HG02884 (cell line): ENCODE data around the gene SSBP3.

Source experiments
- ATAC-seq: cut with Tn5 transposase; IDR thresholded peaks from one replicate; pipeline ENCODE4 v1.9.1; 2021; ENCODE audit warnings: mild to moderate bottlenecking, moderate library complexity; ENCODE audit not compliant: unreplicated experiment

The SSBP3 gene

GRCh38 chr1:54290506-54291184, 115.5 kb downstream of the SSBP3 start:
- ATAC-seq, result no peak

GRCh38 chr1:54289712-54290233, 116.4 kb downstream of the SSBP3 start:
- no peak for ATAC-seq

DNA sequence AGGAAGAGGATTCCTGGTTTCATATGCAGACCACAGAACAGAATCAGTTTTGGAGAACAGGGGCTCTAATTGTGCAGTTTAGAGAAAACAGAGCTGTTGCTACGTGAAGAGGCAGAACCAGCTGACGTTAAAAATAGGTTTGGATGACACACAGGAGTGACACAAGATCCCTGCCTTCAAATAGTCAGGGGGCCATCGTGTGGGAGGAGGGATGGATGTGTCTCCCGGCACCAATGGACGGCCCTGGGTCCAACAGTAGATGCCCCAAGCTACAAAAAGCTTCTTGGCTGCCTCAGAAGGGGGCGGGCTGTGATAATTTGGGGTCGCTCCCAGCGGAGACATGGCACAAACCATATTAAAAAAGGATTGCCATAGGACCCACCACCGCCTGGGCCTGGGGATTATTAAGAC, 118.4 kb downstream of the SSBP3 start:
- no peak for ATAC-seq

- no peak for ATAC-seq
Measured at GRCh38 chr1:54287176-54287650, 119.0 kb downstream of the SSBP3 start.

DNA sequence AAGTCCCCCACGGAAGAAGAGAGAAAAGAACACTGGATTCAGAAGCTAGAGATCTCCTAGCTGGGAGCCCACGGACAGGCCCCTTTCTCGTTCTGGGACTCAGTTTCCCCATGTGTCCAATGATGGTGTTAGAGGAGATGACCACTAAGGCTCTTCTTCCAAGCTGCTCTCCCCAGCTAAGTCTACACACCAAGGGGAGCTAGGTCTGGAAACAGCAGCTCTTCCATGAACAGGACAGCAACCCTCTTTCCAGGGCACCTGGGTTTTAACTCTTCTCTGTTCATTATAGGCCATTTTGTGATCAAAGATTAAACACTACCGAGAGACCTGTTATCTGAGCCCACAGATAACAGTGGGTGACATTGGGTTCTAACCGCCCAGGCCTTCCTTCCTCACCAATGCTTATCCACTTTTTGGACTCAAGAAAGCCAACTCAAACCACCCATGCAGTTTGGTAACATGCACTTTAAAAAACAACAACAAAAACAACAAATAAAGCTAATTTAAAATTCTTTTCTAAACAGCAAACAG, 120.3 kb downstream of the SSBP3 start:
- ATAC-seq, result no peak

GRCh38 chr1:54284781-54285529, 121.2 kb downstream of the SSBP3 start:
- no peak for ATAC-seq

- no peak for ATAC-seq
Measured at GRCh38 chr1:54283635-54284385, 122.4 kb downstream of the SSBP3 start.

DNA sequence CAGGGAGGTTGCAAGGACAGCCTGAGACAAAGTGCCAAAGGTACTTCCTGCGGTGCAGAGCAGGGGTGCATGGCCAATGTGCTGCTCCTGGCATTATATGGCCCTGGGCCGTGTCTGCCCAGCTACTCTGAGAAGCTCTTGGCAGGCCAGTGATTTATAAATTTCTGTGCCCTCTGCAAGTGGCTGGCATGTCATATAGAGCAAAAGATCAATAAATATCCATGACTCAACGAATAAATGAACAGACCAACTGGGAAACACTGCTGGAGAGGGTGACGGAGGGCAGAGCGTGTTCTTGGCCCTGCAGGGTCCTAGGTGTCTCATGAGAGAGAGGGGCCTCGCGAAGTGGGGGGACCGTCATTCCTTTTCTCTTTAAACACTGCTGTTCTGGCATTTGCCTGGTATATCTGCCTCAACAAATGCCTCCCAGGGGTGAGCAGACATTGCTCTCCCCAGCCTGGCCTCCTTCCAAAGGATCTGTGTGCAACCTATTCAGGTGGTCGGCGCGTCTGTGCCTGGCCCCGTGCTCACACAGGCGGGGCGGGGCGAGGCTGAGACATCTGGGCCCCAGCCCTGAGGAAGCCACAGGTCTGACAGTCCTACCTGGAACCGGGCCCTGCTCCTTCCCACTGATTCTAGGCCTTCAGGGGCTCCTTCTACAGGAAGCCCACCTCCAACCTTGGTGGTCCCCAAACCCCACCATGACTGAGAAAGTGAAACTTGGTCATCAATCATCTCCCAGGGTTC, 123.9 kb downstream of the SSBP3 start:
- ATAC-seq, result no peak

- ATAC-seq, result no peak
Measured at GRCh38 chr1:54280651-54281050, 125.5 kb downstream of the SSBP3 start.

GRCh38 chr1:54279457-54279856, 126.7 kb downstream of the SSBP3 start:
- no peak for ATAC-seq

GRCh38 chr1:54278941-54279422, 127.2 kb downstream of the SSBP3 start:
- no peak for ATAC-seq

DNA sequence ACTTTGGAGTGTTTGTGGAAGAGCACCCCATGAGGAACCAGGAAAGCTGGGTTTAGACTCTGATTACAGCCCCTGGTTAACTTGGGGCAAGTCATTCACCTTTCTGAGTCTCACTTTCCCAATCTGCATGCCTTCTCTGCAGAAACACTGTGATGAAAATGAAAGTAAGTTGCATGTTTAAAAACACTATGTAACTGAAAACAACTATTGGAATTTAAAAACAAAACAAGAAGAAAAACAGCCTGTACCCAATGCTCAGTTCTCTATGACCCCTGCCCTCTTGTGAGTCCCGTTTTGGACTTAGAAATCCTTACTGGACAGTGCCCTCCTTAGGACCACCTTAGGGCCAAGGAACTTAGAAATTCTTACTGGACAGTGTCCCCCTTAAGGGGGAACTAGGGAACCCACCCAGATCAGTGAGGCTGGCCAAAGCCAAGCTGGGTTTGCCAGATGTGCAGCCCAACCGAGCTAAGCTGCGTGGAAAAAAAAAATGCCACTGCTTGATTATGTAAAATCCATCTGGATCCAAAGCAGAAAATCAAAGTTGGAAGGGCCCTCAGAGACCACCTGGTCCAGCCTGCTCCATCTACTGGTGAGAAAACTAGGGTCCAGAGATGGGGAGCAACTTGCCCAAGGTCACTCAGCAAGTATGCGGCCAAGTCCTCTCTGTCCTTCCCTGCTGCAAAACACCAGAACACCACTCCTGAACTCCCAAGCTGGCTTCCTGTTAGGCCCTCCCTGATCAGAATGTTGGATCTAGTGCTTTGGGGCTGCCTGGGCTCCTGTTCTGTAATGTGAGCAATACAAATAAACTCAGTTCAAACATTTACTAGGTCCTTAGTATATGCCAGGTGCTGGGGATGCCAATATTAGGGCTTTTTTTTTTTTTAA, 128.5 kb downstream of the SSBP3 start:
- ATAC-seq, result no peak

DNA sequence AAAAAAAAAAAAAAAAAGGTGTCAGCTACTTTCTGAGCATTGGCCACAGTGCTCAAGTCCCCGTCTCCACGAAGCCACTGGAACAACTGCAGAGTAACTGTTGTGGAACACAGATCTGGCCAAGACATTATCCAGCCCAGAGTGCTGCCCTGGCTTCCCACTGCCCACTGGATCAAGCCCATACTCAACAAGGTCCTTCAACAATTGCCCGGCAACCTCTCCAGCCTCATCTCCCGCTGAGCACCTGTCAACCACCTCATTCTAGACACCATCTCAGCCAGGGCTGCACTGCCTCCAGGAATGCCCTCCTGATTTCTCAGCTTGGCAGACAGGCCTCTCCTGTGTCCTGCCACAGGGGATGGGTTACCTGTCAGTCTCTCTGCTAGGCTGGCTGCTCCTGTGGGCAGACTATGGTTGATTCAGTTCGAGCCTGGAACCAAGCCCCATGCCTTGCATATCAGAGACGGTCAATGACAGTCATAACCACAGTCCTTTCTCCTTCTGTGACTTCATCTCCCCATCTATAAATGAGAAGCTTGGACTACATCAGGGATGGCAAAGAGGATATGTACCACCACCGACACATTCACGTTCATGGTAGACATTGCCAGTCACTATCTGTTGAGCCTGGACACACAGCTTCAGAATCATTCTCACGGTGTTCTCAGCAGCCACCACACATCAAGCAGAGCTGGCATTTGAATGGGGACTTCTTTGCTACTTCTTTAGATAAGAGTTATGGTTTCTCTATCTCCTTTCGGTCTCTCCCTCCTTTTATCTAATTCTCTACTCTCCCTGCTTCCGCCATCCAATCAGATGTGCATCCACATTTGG, 129.4 kb downstream of the SSBP3 start:
- ATAC-seq, result no peak

- ATAC-seq, result no peak
Measured at GRCh38 chr1:54275349-54275748, 130.8 kb downstream of the SSBP3 start.

GRCh38 chr1:54274881-54275280, 131.3 kb downstream of the SSBP3 start:
- ATAC-seq, result no peak

DNA sequence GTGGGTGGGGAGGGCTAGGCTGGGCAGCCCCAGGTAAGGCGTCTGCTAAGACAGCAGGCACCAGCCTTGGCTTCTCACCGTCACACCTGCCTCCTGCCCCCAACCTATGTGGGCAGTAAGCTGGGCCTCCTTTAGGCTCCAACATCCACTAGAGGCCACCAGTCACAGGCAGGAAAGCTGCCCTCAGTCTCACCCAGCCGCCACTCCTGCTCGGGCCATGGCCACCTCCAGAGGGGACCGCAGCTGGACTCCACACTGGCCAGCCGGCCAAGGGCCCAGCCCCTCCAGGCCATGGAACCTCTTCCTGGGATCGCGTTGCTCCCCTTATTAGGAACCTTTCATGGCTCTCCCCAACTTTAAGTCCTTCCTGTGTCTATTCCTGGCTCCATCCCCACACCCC, 131.7 kb downstream of the SSBP3 start:
- no peak for ATAC-seq

DNA sequence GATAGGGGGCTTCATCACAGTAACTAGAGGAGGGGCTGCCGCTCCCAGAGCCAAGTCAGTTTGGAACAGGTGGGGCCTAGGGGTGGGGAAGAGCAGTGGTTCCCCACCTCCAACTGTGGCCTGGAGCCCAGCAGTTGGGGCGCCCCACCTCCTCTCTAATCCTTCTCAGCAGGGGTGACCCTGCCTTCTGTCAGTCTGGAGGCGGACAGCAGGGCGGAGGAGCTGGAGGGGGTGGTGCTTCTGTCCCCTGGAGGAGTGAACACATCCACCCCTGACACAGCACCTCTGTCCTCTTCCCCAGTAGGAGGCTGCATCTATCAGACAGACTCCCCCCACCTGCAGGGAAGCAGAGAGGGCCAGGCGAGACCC, 132.4 kb downstream of the SSBP3 start:
- ATAC-seq, result no peak

DNA sequence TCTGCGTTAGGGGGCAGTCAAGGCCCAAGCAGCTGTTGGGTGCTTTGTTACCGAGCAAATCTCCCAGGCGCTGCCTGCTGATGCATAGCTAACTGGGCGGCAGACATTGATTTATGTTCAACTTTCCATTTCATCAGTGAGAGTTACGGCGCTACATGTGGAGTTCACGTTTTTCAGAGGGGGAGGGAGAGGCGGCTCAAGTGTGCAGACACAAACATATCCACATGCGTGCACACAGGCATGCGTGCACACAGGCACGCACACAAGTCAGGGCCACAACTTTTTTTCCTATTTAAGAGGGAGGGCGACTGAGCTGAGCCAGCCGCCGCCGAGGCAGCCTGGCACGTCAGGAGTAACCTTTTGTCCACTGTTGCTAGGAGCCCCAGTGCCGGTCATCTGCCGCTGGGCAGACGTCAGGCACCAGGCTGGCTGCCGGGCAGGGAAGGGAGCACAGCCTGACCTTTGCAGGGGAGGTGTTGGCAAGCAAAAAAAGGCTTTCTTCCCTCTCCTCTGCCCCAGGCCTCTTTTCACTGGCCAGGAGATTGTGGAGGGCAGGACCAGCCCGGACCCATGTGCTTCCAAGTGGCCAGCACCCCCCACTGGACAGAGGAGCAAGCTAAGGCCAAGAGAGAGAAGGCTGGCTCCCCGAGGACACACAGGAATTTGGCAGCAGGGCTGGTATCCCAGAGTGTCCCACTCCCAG, 133.0 kb downstream of the SSBP3 start:
- no peak for ATAC-seq
